Skeletal muscle satellite cell (primary cell): ENCODE measurements around the gene RAB30.
"Not testable (repeated sequence)": the region's sequence is repeated elsewhere in the genome, so short reads cannot be mapped to it uniquely, and the experiment has no call there.

Source experiments
- H3K27me3 ChIP-seq: 2 replicates; pipeline ENCODE4 v1.7.0; 2013; ENCODE audit warnings: low read length; ENCODE audit not compliant: control insufficient read depth, insufficient read depth
- H3K36me3 ChIP-seq: 2 replicates; pipeline ENCODE4 v1.7.0; 2013; ENCODE audit warnings: mild to moderate bottlenecking, control low read depth, low read length; ENCODE audit not compliant: insufficient read depth
- H3K4me1 ChIP-seq: 2 replicates; pipeline ENCODE4 v1.7.0; 2013; ENCODE audit warnings: low read length; ENCODE audit not compliant: control insufficient read depth, insufficient read depth
- H3K4me2 ChIP-seq: 2 replicates; pipeline ENCODE4 v1.7.0; 2013; ENCODE audit warnings: mild to moderate bottlenecking, low read length
- H3K4me3 ChIP-seq: 2 replicates; pipeline ENCODE4 v1.7.0; 2013; ENCODE audit warnings: low read length
- H3K9ac ChIP-seq: 2 replicates; pipeline ENCODE4 v1.7.0; 2013; ENCODE audit warnings: mild to moderate bottlenecking, low read depth, low read length, moderate library complexity
- H3K9me3 ChIP-seq: replicated peaks from 2 replicates; pipeline ENCODE4 v1.7.0; 2013; ENCODE audit warnings: mild to moderate bottlenecking, control low read depth, low read length

RAB30 gene

DNA sequence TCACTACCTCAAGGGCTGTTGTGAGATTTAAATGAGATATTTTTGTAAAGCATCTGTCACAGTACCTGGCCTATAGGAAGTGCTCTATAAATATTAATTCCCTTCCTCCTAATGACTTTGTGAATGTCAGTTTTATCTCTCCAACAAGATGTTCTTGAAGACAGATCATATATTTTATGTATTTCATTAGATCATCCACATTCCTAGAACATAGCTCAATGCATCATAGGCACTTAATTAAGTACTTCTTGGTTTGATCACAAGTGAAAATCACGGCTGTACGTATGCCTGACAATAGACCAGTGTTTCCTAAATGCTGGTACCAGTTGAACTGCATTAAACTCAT, 49.9 kb downstream of the RAB30 start:
- H3K9me3 ChIP-seq: no peaks in the 10 kb centered on the region
- peaks cover 14% of the 10 kb centered on the region for H3K4me1 ChIP-seq
- no peaks in the 10 kb centered on the region for H3K27me3 ChIP-seq
- H3K9ac ChIP-seq: no peak overlapping the region
- no peak overlapping the region for H3K4me3 ChIP-seq
- no peaks in the 10 kb centered on the region for H3K36me3 ChIP-seq
- no peak overlapping the region for H3K4me2 ChIP-seq

DNA sequence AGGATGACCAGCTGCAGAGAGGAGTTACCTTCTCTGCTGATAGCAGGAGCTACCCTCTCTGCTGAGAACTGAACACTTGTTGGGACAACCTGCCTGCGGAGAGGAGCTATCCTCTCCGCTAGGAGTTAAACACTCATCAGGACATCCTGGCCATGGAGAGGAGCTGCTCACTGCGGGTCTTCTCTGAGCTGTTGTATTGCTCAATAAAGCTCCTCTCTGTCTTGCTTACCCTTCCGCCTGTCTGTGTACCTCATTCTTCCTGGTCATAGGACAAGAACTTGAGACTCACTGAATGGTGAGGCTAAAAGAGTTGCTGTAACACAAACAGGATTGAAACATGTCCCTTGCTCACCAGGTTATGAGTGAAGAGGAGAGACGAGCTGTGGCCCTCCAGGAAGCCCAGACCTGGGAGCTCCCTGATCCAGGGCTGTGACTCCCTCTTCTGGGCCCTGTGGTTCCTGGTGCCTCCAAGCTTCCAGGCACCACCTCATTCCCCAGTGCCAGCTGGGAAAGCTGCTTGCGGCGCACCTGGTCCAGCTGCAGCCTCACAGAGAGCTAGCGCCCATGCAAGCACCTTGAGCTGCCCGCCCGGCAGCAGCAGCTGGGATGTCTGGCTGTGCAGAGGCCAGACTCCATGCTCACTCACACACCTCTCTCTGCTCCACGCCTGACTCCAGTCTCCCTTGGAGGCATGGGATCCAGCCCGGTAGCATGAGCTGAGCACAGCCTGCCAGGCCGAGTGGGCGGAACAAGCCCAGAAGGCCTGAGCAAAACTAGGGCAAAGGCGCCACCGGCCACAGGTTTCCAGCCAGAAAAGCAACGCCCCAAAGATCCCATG, 50.5 kb downstream of the RAB30 start:
- no peak overlapping the region for H3K4me3 ChIP-seq
- no peaks in the 10 kb centered on the region for H3K27me3 ChIP-seq
- no peak overlapping the region for H3K9ac ChIP-seq
- H3K4me2 ChIP-seq: no peak overlapping the region
- peaks cover 14% of the 10 kb centered on the region for H3K4me1 ChIP-seq
- no peaks in the 10 kb centered on the region for H3K36me3 ChIP-seq
- no peaks in the 10 kb centered on the region for H3K9me3 ChIP-seq

DNA sequence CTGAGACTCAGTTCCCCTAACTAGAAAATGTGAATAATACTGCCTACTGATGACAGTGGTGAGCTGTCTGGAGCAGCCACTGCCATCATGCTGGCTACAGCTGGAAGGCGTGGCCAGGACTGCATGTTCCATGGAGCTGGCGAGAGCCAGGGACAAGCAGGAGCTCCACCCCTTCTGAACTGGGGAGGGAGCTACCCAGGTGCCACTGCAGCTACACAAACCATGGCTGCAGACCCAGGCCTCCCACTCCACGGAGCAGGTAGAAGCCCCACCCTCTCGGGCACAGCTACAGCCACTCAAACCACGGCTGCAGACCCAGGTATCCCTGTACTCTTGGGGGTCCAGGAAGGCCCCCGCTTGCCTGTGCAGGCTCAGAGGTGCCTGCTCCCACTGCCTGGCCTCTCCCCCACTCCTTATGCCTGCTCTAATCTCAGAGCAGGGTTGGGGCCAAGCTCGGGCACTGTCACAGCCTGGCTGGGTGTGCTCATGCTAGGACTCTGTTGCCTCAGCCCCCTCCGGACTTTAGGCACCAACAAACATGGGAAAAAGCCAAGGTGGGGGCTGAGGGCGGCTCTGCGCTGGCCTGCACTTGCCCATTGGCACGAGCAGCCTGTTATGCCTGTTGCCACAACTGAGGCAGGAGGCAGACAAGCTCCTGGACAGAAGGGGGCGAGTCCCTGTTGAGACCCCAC, 51.7 kb downstream of the RAB30 start:
- H3K9ac ChIP-seq: no peak overlapping the region
- no peak overlapping the region for H3K4me3 ChIP-seq
- H3K36me3 ChIP-seq: no peaks in the 10 kb centered on the region

DNA sequence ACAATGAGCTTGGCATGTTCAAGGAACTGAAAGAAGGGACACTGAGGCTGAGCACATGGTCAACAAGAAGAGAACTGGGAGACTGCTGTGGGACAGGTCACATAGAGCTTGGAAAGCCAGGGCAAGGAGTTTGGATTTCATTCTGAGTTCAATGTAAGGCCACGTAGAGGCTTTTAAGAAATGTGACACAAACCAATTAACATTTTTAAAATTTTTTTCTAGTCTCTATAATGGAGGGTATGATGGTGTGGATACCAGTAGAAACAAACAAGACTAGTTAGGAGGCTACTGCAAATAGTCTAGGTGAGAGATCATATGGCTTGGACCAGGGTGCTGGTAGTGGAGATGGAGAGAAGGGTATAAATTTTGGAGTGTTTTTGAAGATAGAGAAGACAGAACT, 56.7 kb downstream of the RAB30 start:
- no peak overlapping the region for H3K4me2 ChIP-seq
- H3K4me3 ChIP-seq: no peak overlapping the region
- H3K27me3 ChIP-seq: no peaks in the 10 kb centered on the region
- H3K9me3 ChIP-seq: no peaks in the 10 kb centered on the region
- peaks cover 34% of the 10 kb centered on the region for H3K4me1 ChIP-seq
- no peaks in the 10 kb centered on the region for H3K36me3 ChIP-seq
- H3K9ac ChIP-seq: no peak overlapping the region

More for the DNA sequence above, 51.7 kb downstream of the RAB30 start:
- Histone ChIP-seq H3K4me2 (no peak overlapping the region), H3K9me3 (no peaks in the 10 kb centered on the region), H3K27me3 (no peaks in the 10 kb centered on the region), H3K4me1 (peaks cover 14% of the 10 kb centered on the region)

DNA sequence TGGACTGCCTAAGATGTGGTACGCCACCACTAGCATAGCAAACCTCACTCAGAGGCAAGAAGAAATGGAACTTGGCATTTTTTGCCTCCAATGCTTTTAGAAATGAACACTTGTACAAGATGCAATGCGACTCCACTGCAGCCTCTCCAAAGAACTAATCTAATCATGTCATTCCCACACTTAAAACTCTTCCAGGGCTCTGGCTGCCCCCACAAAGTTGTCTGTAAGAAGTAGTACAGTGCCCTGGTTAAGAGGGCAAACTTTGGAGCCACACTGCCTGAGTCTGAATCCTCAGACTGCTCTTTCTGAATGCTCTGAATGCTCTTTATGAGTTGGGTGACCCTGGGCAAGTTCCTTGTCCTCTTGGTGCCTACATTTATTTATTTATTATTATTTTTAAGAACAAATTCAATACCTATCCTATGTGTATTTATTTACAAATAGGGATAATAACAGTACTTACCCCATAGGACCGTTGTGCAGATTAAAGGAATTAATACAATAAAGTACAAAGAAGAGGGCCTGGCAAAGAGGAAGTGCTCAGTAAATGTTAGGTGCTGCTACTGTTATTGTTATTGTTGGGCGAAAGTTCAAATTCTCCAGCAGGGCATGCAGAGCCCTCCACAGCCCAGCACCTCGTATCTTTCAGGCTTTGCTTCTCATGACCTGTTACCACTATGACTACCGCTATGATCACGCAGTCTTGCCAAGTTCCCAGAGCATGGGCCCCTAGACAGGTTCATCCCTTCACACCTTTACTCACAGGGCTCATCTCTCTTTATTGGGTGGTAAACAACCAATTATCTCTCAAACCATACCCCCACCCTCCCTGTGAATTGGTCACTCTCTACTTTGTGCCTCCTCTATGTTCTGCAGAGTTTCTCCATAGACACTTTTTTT, 59.3 kb downstream of the RAB30 start:
- no peaks in the 10 kb centered on the region for H3K27me3 ChIP-seq
- H3K9ac ChIP-seq: no peak overlapping the region
- H3K36me3 ChIP-seq: no peaks in the 10 kb centered on the region
- H3K4me3 ChIP-seq: no peak overlapping the region
- no peak overlapping the region for H3K4me2 ChIP-seq
- peaks cover 41% of the 10 kb centered on the region for H3K4me1 ChIP-seq
- H3K9me3 ChIP-seq: no peaks in the 10 kb centered on the region

DNA sequence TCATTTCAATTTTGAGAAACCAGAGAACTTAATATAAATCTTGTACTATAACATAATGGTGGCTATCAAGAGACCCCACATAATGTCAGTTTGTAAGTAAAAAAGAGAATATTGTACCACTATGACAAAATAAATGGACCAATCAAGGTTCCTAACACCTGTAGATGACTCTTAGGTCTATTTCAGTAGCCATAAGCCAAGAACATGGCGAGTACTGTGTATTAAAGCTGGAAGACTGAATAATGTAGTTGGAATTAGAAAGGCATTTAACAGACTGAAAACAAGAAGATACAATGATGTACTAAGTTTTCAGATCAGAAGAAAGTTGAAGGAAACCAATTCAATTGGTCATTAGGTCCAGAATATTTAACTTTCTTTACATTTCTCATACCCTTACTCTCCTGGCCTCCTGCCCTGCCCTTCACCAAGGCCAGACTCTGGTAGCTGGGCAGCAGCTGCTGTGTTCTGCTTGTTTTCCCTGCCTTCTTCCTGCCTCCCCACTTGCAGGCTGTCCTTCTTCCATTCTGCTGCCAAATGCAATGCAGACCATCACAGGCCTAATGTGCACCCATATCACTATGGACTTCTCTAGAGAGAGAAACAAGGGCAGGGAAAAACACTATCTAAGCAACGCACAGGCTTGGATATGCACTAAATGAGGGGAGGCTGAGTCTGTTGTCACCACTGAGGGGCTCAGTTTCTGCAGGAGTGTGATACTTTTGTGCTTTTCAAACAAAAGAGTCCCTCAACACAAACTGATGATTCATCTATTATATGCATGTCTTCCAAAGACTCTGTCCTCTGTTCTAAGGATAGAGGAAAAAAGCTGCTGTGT, 60.1 kb downstream of the RAB30 start:
- H3K9me3 ChIP-seq: no peaks in the 10 kb centered on the region
- H3K9ac ChIP-seq: no peak overlapping the region
- no peak overlapping the region for H3K4me2 ChIP-seq
- peaks cover 41% of the 10 kb centered on the region for H3K4me1 ChIP-seq
- no peaks in the 10 kb centered on the region for H3K27me3 ChIP-seq
- no peaks in the 10 kb centered on the region for H3K36me3 ChIP-seq
- H3K4me3 ChIP-seq: no peak overlapping the region

DNA sequence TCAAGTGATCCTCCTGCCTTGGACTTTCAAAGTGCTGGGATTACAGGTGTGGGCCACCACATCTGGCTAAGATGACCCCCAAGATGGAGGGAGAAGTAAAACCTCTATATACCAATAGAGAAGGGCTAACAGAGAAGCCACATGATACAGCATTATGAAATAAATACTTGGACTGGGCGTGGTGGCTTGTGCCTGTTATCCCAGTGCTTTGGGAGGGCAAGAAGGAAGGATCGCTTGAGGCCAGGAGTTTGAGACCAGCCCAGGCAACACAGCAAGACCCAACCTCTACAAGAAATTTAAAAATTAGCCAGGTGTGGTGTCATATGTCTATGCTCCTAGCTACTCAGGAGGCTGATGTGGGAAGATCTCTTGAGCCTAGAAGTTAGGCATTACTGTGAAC, 61.7 kb downstream of the RAB30 start:
- H3K9ac ChIP-seq: no peak overlapping the region
- H3K9me3 ChIP-seq: no peaks in the 10 kb centered on the region
- peaks cover 41% of the 10 kb centered on the region for H3K4me1 ChIP-seq
- no peaks in the 10 kb centered on the region for H3K27me3 ChIP-seq
- no peak overlapping the region for H3K4me3 ChIP-seq
- no peak overlapping the region for H3K4me2 ChIP-seq
- H3K36me3 ChIP-seq: no peaks in the 10 kb centered on the region

DNA sequence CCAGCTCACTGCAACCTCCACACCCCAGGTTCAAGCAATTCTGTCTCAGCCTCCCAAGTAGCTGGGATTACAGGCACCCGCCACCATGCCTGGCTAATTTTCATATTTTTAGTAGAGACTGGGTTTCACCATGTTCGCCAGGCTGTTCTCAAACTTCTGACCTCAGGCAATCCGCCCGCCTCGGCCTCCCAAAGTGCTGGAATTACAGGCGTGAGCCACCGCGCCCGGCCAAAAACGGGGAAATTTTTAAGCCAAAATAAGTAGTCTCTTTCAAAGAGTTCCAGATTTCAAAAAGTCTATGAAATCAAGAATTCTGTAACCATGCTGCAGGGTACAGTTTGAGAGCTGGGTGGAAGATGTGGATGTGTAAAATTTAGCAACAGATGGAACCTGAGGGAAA, 62.6 kb downstream of the RAB30 start:
- peaks cover 41% of the 10 kb centered on the region for H3K4me1 ChIP-seq
- not testable (repeated sequence) for H3K27me3 ChIP-seq, H3K36me3 ChIP-seq, H3K9me3 ChIP-seq, H3K9ac ChIP-seq, H3K4me2 ChIP-seq, H3K4me3 ChIP-seq

DNA sequence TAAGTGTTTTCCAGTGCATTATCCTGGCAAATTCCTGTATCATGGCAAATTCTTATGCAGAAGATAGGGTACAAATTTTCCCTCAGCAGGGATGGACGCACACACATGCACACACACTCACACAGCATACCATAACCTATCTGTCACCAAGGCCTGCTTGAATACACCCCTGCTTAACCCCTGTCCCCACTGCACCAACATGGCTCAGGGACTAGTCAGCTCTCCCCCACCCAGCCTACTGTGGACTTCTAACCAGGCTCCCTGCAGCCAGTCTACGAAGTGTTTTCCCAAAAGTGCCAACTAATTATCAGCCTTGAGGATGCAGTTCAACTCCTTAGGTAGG, 63.1 kb downstream of the RAB30 start:
- H3K27me3 ChIP-seq: no peaks in the 10 kb centered on the region
- H3K4me1 ChIP-seq: peaks cover 37% of the 10 kb centered on the region
- H3K9me3 ChIP-seq: no peaks in the 10 kb centered on the region
- H3K4me3 ChIP-seq: no peak overlapping the region
- H3K4me2 ChIP-seq: no peak overlapping the region
- no peak overlapping the region for H3K9ac ChIP-seq
- H3K36me3 ChIP-seq: no peaks in the 10 kb centered on the region

DNA sequence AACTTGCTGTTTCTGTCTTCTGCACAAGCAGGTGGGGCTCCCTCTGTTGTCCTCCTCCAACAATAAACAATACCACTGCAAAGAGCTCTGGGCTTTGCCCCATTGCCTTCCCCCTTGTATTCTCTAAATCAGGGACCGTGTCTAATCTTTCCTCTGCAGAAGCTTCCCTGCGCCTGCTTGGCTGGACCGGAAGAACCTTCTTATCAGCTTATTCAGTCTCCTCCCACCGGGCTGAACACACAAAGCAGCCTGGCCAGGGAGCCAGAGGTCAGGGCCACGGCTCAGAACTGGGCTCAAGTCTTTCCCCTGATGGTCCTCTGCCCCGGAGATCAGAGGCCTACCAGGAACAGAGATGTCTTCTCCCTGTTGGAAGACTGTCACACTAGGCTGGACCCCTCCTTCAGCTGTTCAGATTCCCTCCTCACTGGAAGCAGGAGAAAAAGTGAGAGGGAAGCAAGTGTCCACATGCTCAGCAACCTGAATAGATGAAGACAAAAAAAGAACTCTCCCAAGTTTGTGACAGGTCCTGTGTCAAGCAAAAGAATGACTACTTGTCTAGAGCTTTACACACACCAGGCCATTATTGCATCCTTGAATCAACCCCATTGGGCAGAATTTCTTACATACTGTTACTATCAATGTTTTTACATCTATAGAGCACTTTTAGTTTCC, 63.7 kb downstream of the RAB30 start:
- no peak overlapping the region for H3K4me3 ChIP-seq
- no peaks in the 10 kb centered on the region for H3K9me3 ChIP-seq
- H3K4me2 ChIP-seq: peak overlapping the region; percentile 6
- no peak overlapping the region for H3K9ac ChIP-seq
- H3K36me3 ChIP-seq: no peaks in the 10 kb centered on the region
- H3K27me3 ChIP-seq: no peaks in the 10 kb centered on the region
- H3K4me1 ChIP-seq: peaks cover 33% of the 10 kb centered on the region
